Natural killer cell treated with Interleukin-12 subunit alpha and Interleukin-12 subunit beta and Interleukin-15 and Interleukin-18, amount 100 ng/mL, for 72 hours (primary cell): ENCODE data around the gene FOXRED2. TPM values are rescaled to one million over a fixed set of nuclear protein-coding genes. Genes with fewer than 3 reads are reported as not detected.

Experiments used
- ATAC-seq, 2 donors: fragments of 150-1000 bp; cut with Tn5 transposase in 1 of 2; sonication (Bioruptor Pico), chemical (Tn5 transposase) in 1 of 2; 2 replicates each; pipeline ENCODE4 v1.10.0; 2021
- DNase-seq: peaks from one replicate; pipeline ENCODE4 v3.0.0; 2022; ENCODE audit warnings: low spot score
- H3K27ac Mint-ChIP-seq, 2 donors: 1 replicate in 1 of 2; 2 replicates in 1 of 2; pipeline ENCODE4 v1.8.0; 2022; ENCODE audit warnings: mixed read lengths in 2 of 2, mild to moderate bottlenecking in 1 of 2, moderate library complexity in 1 of 2
- H3K27me3 Mint-ChIP-seq, 2 donors: 1 replicate in 1 of 2; 2 replicates in 1 of 2; pipeline ENCODE4 v1.8.0; 2022; ENCODE audit warnings: mixed read lengths in 2 of 2
- H3K36me3 Mint-ChIP-seq: one replicate; pipeline ENCODE4 v1.8.0; 2022; ENCODE audit warnings: mixed read lengths
- H3K4me1 Mint-ChIP-seq, 2 donors: 1 replicate in 1 of 2; 2 replicates in 1 of 2; pipeline ENCODE4 v1.8.0; 2022; ENCODE audit warnings: low read depth in 2 of 2, mixed read lengths in 2 of 2, mild to moderate bottlenecking in 1 of 2
- H3K4me3 Mint-ChIP-seq: one replicate; pipeline ENCODE4 v1.8.0; 2022; ENCODE audit warnings: mixed read lengths
- H3K9me3 Mint-ChIP-seq: 2 replicates; pipeline ENCODE4 v1.8.0; 2022; ENCODE audit warnings: mixed read lengths
- total RNA-seq, 2 donors: library from RNA; stranded (reverse); gene quantifications; one replicate each; pipeline ENCODE4 v1.2.3, GENCODE V29; 2022

Gene FOXRED2
- 10 to 100 TPM in 1 of 2 donors, 1 to 10 TPM in 1; 6.5 to 25.5 TPM for total RNA-seq

GRCh38 chr22:36506637-36507517, at the start of gene FOXRED2:
FOXRED2 (minus strand) TSS chr22:36507040; CDS start chr22:36506422, 618 bp downstream.
- peak within 1 kb of the TSS; percentile 66 for H3K4me3 Mint-ChIP-seq
- ATAC-seq: peak; percentile 97 to 98
- peaks cover 11 to 14% of the 10 kb centered on the region in 2 donors for H3K4me1 Mint-ChIP-seq
- H3K27ac Mint-ChIP-seq: peak within 1 kb of the TSS in 1 of 2 donors; percentile 45
- DNase-seq: peak; percentile 91
- H3K27me3 Mint-ChIP-seq: no peaks in the 10 kb centered on the region
- H3K9me3 Mint-ChIP-seq: no peaks in the 10 kb centered on the region
- peaks cover 8% of the 10 kb centered on the region for H3K36me3 Mint-ChIP-seq

GRCh38 chr22:36554098-36554497, 47.3 kb upstream of the FOXRED2 start:
- DNase-seq: no peak
- Mint-ChIP-seq H3K27me3 (peaks cover 0 to 17% of the 10 kb centered on the region in 2 donors), H3K9me3 (no peaks in the 10 kb centered on the region), H3K4me3 (no peak overlapping the region), H3K27ac (no peak overlapping the region), H3K4me1 (no peaks in the 10 kb centered on the region), H3K36me3 (no peaks in the 10 kb centered on the region)
- ATAC-seq: no peak

- H3K36me3 Mint-ChIP-seq: no peaks in the 10 kb centered on the region
- H3K27ac Mint-ChIP-seq: no peak overlapping the region
- no peaks in the 10 kb centered on the region for H3K9me3 Mint-ChIP-seq
- H3K4me1 Mint-ChIP-seq: no peaks in the 10 kb centered on the region
- no peak overlapping the region for H3K4me3 Mint-ChIP-seq
- DNase-seq: no peak
- ATAC-seq: no peak
- H3K27me3 Mint-ChIP-seq: peaks cover 0 to 21% of the 10 kb centered on the region in 2 donors
Observed at GRCh38 chr22:36552289-36552688, 45.4 kb upstream of the FOXRED2 start.

GRCh38 chr22:36550701-36551495, 44.1 kb upstream of the FOXRED2 start:
- ATAC-seq (no peak), DNase-seq (no peak)
- Mint-ChIP-seq H3K9me3 (no peaks in the 10 kb centered on the region), H3K27ac (no peak overlapping the region), H3K4me1 (no peaks in the 10 kb centered on the region), H3K4me3 (no peak overlapping the region), H3K27me3 (peaks cover 7 to 26% of the 10 kb centered on the region in 2 donors), H3K36me3 (no peaks in the 10 kb centered on the region)

- DNase-seq (no peak), ATAC-seq (no peak)
- Mint-ChIP-seq H3K9me3 (no peaks in the 10 kb centered on the region), H3K4me3 (no peak overlapping the region), H3K27ac (no peak overlapping the region), H3K4me1 (no peaks in the 10 kb centered on the region), H3K36me3 (no peaks in the 10 kb centered on the region), H3K27me3 (peaks cover 7 to 24% of the 10 kb centered on the region in 2 donors)
Observed at GRCh38 chr22:36549033-36549432, 42.2 kb upstream of the FOXRED2 start.

GRCh38 chr22:36548606-36549005, 41.8 kb upstream of the FOXRED2 start:
- H3K27ac Mint-ChIP-seq: no peak overlapping the region
- H3K27me3 Mint-ChIP-seq: peaks cover 7 to 22% of the 10 kb centered on the region in 2 donors
- no peak for ATAC-seq
- H3K36me3 Mint-ChIP-seq: no peaks in the 10 kb centered on the region
- no peak overlapping the region for H3K4me3 Mint-ChIP-seq
- no peaks in the 10 kb centered on the region for H3K4me1 Mint-ChIP-seq
- H3K9me3 Mint-ChIP-seq: no peaks in the 10 kb centered on the region
- no peak for DNase-seq

GRCh38 chr22:36546932-36547331, 40.1 kb upstream of the FOXRED2 start:
- Mint-ChIP-seq H3K36me3 (no peaks in the 10 kb centered on the region), H3K4me3 (no peak overlapping the region), H3K27ac (no peak overlapping the region), H3K4me1 (no peaks in the 10 kb centered on the region), H3K27me3 (peaks cover 7 to 22% of the 10 kb centered on the region in 2 donors), H3K9me3 (no peaks in the 10 kb centered on the region)
- DNase-seq: no peak
- no peak for ATAC-seq

GRCh38 chr22:36546092-36546804, 39.4 kb upstream of the FOXRED2 start:
- Mint-ChIP-seq H3K27me3 (peaks cover 7 to 16% of the 10 kb centered on the region in 2 donors), H3K4me1 (no peaks in the 10 kb centered on the region), H3K4me3 (no peak overlapping the region), H3K36me3 (no peaks in the 10 kb centered on the region), H3K9me3 (no peaks in the 10 kb centered on the region), H3K27ac (no peak overlapping the region)
- no peak for ATAC-seq
- no peak for DNase-seq

- H3K4me1 Mint-ChIP-seq: no peaks in the 10 kb centered on the region
- H3K36me3 Mint-ChIP-seq: no peaks in the 10 kb centered on the region
- H3K9me3 Mint-ChIP-seq: no peaks in the 10 kb centered on the region
Observed at GRCh38 chr22:36544107-36544620, 37.3 kb upstream of the FOXRED2 start.

GRCh38 chr22:36541831-36542411, 35.1 kb upstream of the FOXRED2 start:
- DNase-seq (no peak), ATAC-seq (peak in 1 of 2 donors; percentile 59)
- Mint-ChIP-seq H3K27ac (no peak overlapping the region), H3K27me3 (peaks cover 6 to 15% of the 10 kb centered on the region in 2 donors), H3K4me3 (no peak overlapping the region), H3K36me3 (no peaks in the 10 kb centered on the region), H3K9me3 (no peaks in the 10 kb centered on the region), H3K4me1 (no peaks in the 10 kb centered on the region)

More at GRCh38 chr22:36544107-36544620, 37.3 kb upstream of the FOXRED2 start:
- Mint-ChIP-seq H3K4me3 (no peak overlapping the region), H3K27ac (no peak overlapping the region), H3K27me3 (peaks cover 13 to 15% of the 10 kb centered on the region in 2 donors)
- no peak for DNase-seq
- no peak for ATAC-seq

- no peaks in the 10 kb centered on the region for H3K4me1 Mint-ChIP-seq
- no peak overlapping the region for H3K4me3 Mint-ChIP-seq
- ATAC-seq (no peak), DNase-seq (no peak)
- H3K27me3 Mint-ChIP-seq: peaks cover 4 to 8% of the 10 kb centered on the region in 2 donors
- H3K36me3 Mint-ChIP-seq: no peaks in the 10 kb centered on the region
- no peaks in the 10 kb centered on the region for H3K9me3 Mint-ChIP-seq
- no peak overlapping the region for H3K27ac Mint-ChIP-seq
Observed at GRCh38 chr22:36540867-36541642, 34.2 kb upstream of the FOXRED2 start.

GRCh38 chr22:36538529-36538928, 31.7 kb upstream of the FOXRED2 start:
- ATAC-seq (no peak), DNase-seq (no peak)
- H3K4me3 Mint-ChIP-seq: no peak overlapping the region
- no peaks in the 10 kb centered on the region for H3K4me1 Mint-ChIP-seq
- H3K27ac Mint-ChIP-seq: no peak overlapping the region
- no peaks in the 10 kb centered on the region for H3K36me3 Mint-ChIP-seq
- no peaks in the 10 kb centered on the region for H3K9me3 Mint-ChIP-seq
- peaks cover 4 to 8% of the 10 kb centered on the region in 2 donors for H3K27me3 Mint-ChIP-seq
